ENCODE results near the gene CDKN3.
"Not testable (repeated sequence)": the region's sequence is repeated elsewhere in the genome, so short reads cannot be mapped to it uniquely, and the experiment has no call there.

Gene CDKN3

DNA sequence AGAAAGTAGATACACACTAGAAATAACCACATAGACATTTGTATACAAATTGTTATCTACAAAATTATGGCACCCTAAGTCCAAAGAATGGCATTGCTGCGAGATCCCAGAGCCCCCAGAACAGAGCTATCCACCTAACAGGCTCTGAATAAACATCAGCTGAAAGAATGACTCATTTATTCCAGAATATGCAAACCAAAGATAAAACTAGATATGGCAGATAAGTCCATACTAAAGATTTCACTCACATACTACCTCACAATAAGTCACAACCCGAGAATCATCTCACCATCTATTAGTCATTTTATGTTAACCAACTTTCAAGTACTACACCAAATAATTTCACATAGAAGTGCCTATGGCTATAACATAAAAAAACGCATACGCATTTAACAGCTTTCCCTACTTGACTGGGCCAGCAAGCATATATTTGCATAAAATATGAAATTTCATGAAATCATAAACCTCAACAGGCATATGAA, 38.7 kb downstream of the CDKN3 start:
- Histone ChIP-seq H3K4me3 (ENCODE audit: low read depth, low read length) (no peak overlapping the region), H3K9me3 (ENCODE audit: control insufficient read depth, insufficient read depth, low read length) (no peaks in the 10 kb centered on the region), H3K27me3 (ENCODE audit: control insufficient read depth, insufficient read depth, low read length) (no peaks in the 10 kb centered on the region), H3K4me1 (ENCODE audit: control insufficient read depth, insufficient read depth, low read length) (peaks cover 15% of the 10 kb centered on the region), H3K9ac (ENCODE audit: low read depth, low read length) (no peak overlapping the region), H3K36me3 (ENCODE audit: control insufficient read depth, insufficient read depth, low read length) (no peaks in the 10 kb centered on the region)

- H3K27me3 ChIP-seq (ENCODE audit: control insufficient read depth, insufficient read depth, low read length); H3K4me3 ChIP-seq (ENCODE audit: low read depth, low read length); H3K9ac ChIP-seq (ENCODE audit: low read depth, low read length); H3K36me3 ChIP-seq (ENCODE audit: control insufficient read depth, insufficient read depth, low read length); H3K9me3 ChIP-seq (ENCODE audit: control insufficient read depth, insufficient read depth, low read length): not testable (repeated sequence)
- H3K4me1 ChIP-seq (ENCODE audit: control insufficient read depth, insufficient read depth, low read length), result peaks cover 17% of the 10 kb centered on the region
These were observed 41.1 kb downstream of the CDKN3 start for GRCh38 chr14:54437954-54438353.

DNA sequence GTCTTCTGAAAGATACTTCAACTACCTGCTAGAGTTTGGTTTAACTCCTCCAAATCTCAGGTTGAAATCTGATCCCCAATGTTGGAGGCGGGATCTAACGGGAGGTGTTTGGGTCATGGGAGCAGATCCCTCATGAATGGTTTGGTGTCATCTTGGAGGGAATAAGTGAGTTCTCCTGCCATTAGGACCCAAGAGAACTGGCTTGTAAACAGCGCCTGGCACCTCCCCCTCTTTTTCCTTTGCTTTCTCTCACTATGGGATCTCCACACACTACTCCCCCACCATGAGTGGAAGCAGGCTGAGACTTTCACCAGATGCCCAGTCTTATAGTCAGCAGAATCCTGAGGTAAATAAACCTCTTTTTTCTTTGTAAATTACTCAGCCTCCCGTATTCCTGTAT, 41.9 kb downstream of the CDKN3 start:
- Histone ChIP-seq H3K9me3 (ENCODE audit: control insufficient read depth, insufficient read depth, low read length) (no peaks in the 10 kb centered on the region), H3K27me3 (ENCODE audit: control insufficient read depth, insufficient read depth, low read length) (no peaks in the 10 kb centered on the region), H3K36me3 (ENCODE audit: control insufficient read depth, insufficient read depth, low read length) (no peaks in the 10 kb centered on the region), H3K9ac (ENCODE audit: low read depth, low read length) (no peak overlapping the region), H3K4me3 (ENCODE audit: low read depth, low read length) (peak overlapping the region; percentile 7), H3K4me1 (ENCODE audit: control insufficient read depth, insufficient read depth, low read length) (peaks cover 14% of the 10 kb centered on the region)

GRCh38 chr14:54440037-54440436, 43.2 kb downstream of the CDKN3 start:
- Histone ChIP-seq H3K4me3 (ENCODE audit: low read depth, low read length) (peak overlapping the region; percentile 62), H3K4me1 (ENCODE audit: control insufficient read depth, insufficient read depth, low read length) (peaks cover 14% of the 10 kb centered on the region), H3K27me3 (ENCODE audit: control insufficient read depth, insufficient read depth, low read length) (no peaks in the 10 kb centered on the region), H3K9me3 (ENCODE audit: control insufficient read depth, insufficient read depth, low read length) (no peaks in the 10 kb centered on the region), H3K9ac (ENCODE audit: low read depth, low read length) (peak overlapping the region; percentile 76), H3K36me3 (ENCODE audit: control insufficient read depth, insufficient read depth, low read length) (no peaks in the 10 kb centered on the region)

DNA sequence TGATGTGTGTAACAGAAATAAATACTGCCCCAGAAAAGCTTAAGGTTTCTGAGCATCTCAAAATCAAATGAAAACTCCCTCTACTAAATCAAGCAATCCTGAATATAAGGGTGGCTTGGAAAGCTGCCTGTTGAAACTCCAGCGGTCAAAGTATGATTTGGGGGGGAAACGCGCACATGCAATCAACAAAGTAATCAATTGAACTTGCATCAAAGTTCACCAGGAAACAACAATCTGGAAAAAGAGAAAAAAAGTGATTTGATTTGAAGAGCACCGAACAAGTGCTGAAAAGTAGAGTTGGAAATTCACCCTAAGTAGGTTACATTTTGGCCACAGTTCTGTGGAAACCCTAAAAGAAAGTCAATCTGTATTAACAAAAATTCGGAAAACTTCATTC, 43.7 kb downstream of the CDKN3 start:
- Histone ChIP-seq H3K27me3 (ENCODE audit: control insufficient read depth, insufficient read depth, low read length) (no peaks in the 10 kb centered on the region), H3K9me3 (ENCODE audit: control insufficient read depth, insufficient read depth, low read length) (no peaks in the 10 kb centered on the region), H3K4me1 (ENCODE audit: control insufficient read depth, insufficient read depth, low read length) (peaks cover 14% of the 10 kb centered on the region), H3K36me3 (ENCODE audit: control insufficient read depth, insufficient read depth, low read length) (no peaks in the 10 kb centered on the region), H3K9ac (ENCODE audit: low read depth, low read length) (peak overlapping the region; percentile 76), H3K4me3 (ENCODE audit: low read depth, low read length) (peak overlapping the region; percentile 62)

GRCh38 chr14:54440873-54441868, 44.4 kb downstream of the CDKN3 start, which contains the start of gene CNIH1:
Gene CNIH1 (minus strand): TSS chr14:54441374. CDS start chr14:54441327, 47 bp downstream.
- H3K27me3 ChIP-seq (ENCODE audit: control insufficient read depth, insufficient read depth, low read length), result no peaks in the 10 kb centered on the region
- no peaks in the 10 kb centered on the region for H3K36me3 ChIP-seq (ENCODE audit: control insufficient read depth, insufficient read depth, low read length)
- peak within 1 kb of the TSS; percentile 76 for H3K9ac ChIP-seq (ENCODE audit: low read depth, low read length)
- H3K4me3 ChIP-seq (ENCODE audit: low read depth, low read length), result peak within 1 kb of the TSS; percentile 62
- H3K9me3 ChIP-seq (ENCODE audit: control insufficient read depth, insufficient read depth, low read length), result no peaks in the 10 kb centered on the region
- peaks cover 14% of the 10 kb centered on the region for H3K4me1 ChIP-seq (ENCODE audit: control insufficient read depth, insufficient read depth, low read length)

DNA sequence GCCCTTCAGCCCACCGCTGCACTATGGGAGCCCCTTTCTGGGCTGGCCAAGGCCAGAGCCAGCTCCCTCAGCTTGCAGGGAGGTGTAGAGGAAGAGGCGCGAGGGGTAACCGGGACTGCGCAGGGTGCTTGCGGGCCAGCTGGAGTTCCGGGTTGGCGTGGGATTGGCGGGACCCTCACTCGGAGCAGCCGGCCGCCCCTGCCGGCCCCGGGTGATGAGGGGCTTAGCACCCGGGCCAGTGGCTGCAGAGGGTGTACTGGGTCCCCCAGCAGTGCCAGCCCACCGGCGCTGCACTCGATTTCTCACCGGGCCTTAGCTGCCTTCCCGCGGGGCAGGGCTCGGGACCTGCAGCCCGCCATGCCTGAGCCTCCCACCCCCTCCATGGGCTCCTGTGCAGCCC, 46.2 kb downstream of the CDKN3 start:
- H3K36me3 ChIP-seq (ENCODE audit: control insufficient read depth, insufficient read depth, low read length); H3K9ac ChIP-seq (ENCODE audit: low read depth, low read length); H3K9me3 ChIP-seq (ENCODE audit: control insufficient read depth, insufficient read depth, low read length); H3K4me1 ChIP-seq (ENCODE audit: control insufficient read depth, insufficient read depth, low read length); H3K27me3 ChIP-seq (ENCODE audit: control insufficient read depth, insufficient read depth, low read length); H3K4me3 ChIP-seq (ENCODE audit: low read depth, low read length): not testable (repeated sequence)

DNA sequence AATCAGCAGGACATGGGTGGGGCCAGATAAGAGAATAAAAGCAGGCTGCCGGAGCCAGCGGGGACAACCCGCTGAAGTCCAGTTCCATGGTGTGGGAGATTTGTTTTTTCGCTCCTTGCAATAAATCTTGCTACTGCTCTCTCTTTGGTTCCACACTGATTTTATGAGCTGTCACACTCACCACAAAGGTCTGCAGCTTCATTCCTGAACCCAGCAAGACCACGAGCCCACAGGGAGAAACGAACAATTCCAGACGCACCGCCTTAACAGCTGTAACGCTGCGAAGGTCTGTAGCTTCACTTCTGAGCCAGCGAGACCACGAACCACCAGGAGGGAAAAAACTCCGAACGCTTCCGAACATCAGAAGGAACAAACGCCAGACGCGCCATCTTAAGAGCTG, 47.2 kb downstream of the CDKN3 start:
- Histone ChIP-seq H3K4me3 (ENCODE audit: low read depth, low read length) (no peak overlapping the region), H3K36me3 (ENCODE audit: control insufficient read depth, insufficient read depth, low read length) (no peaks in the 10 kb centered on the region), H3K9me3 (ENCODE audit: control insufficient read depth, insufficient read depth, low read length) (no peaks in the 10 kb centered on the region), H3K9ac (ENCODE audit: low read depth, low read length) (no peak overlapping the region), H3K27me3 (ENCODE audit: control insufficient read depth, insufficient read depth, low read length) (no peaks in the 10 kb centered on the region), H3K4me1 (ENCODE audit: control insufficient read depth, insufficient read depth, low read length) (peaks cover 3% of the 10 kb centered on the region)

GRCh38 chr14:54444681-54445080, 47.9 kb downstream of the CDKN3 start:
- no peak overlapping the region for H3K4me3 ChIP-seq (ENCODE audit: low read depth, low read length)
- H3K9ac ChIP-seq (ENCODE audit: low read depth, low read length), result no peak overlapping the region
- peaks cover 3% of the 10 kb centered on the region for H3K4me1 ChIP-seq (ENCODE audit: control insufficient read depth, insufficient read depth, low read length)
- no peaks in the 10 kb centered on the region for H3K36me3 ChIP-seq (ENCODE audit: control insufficient read depth, insufficient read depth, low read length)
- H3K27me3 ChIP-seq (ENCODE audit: control insufficient read depth, insufficient read depth, low read length), result no peaks in the 10 kb centered on the region
- H3K9me3 ChIP-seq (ENCODE audit: control insufficient read depth, insufficient read depth, low read length), result no peaks in the 10 kb centered on the region

- Histone ChIP-seq H3K4me1 (ENCODE audit: control insufficient read depth, insufficient read depth, low read length) (peaks cover 5% of the 10 kb centered on the region), H3K9ac (ENCODE audit: low read depth, low read length) (no peak overlapping the region), H3K27me3 (ENCODE audit: control insufficient read depth, insufficient read depth, low read length) (no peaks in the 10 kb centered on the region), H3K4me3 (ENCODE audit: low read depth, low read length) (no peak overlapping the region), H3K9me3 (ENCODE audit: control insufficient read depth, insufficient read depth, low read length) (no peaks in the 10 kb centered on the region), H3K36me3 (ENCODE audit: control insufficient read depth, insufficient read depth, low read length) (no peaks in the 10 kb centered on the region)
These were observed 49.4 kb downstream of the CDKN3 start for GRCh38 chr14:54446161-54446693.

DNA sequence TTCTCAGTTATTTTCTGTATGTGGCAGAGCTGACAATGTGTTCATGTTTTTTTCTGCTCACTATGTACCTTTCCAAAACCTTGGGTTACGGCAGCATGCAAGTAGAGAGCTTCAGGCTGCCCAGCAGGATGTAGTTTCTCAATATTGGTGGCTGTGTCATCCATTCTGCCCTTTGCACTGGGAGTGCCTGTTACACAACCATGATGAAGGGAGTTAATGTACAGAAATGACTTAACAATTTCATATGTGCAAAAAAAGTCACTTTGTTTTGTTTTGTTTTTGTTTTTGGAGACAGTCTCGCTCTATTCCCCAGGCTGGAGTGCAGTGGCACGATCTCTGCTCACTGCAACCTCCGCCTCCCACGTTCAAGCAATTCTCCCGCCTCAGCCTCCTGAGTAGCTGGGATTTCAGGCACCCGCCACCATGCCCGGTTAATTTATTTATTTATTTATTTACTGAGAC, 50.5 kb downstream of the CDKN3 start:
- H3K4me3 ChIP-seq (ENCODE audit: low read depth, low read length), result no peak overlapping the region
- H3K4me1 ChIP-seq (ENCODE audit: control insufficient read depth, insufficient read depth, low read length), result peaks cover 3% of the 10 kb centered on the region
- H3K36me3 ChIP-seq (ENCODE audit: control insufficient read depth, insufficient read depth, low read length), result no peaks in the 10 kb centered on the region
- H3K9me3 ChIP-seq (ENCODE audit: control insufficient read depth, insufficient read depth, low read length), result no peaks in the 10 kb centered on the region
- no peak overlapping the region for H3K9ac ChIP-seq (ENCODE audit: low read depth, low read length)
- no peaks in the 10 kb centered on the region for H3K27me3 ChIP-seq (ENCODE audit: control insufficient read depth, insufficient read depth, low read length)

DNA sequence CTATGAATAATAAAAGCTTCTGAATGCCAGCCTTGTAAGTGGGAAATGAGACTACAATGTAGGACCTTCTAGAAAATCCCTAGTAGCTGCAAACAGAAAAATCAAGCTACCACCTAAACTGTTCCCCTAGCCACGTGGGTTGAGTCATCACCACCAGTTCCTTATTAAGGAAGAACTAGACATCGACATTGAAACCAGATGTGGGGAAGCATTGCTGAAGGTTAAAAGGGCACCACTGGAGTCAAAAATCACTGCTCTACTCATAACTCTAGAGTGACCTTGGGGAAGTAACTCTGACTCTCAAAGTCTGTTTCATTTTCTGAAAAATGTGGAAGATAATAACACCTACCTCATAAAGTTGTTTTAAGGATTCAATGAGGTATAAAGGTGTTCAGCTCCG, 53.7 kb downstream of the CDKN3 start:
- no peak overlapping the region for H3K4me3 ChIP-seq (ENCODE audit: low read depth, low read length)
- no peaks in the 10 kb centered on the region for H3K27me3 ChIP-seq (ENCODE audit: control insufficient read depth, insufficient read depth, low read length)

More for the DNA sequence above, 53.7 kb downstream of the CDKN3 start:
- Histone ChIP-seq H3K9ac (ENCODE audit: low read depth, low read length) (no peak overlapping the region), H3K36me3 (ENCODE audit: control insufficient read depth, insufficient read depth, low read length) (no peaks in the 10 kb centered on the region), H3K9me3 (ENCODE audit: control insufficient read depth, insufficient read depth, low read length) (no peaks in the 10 kb centered on the region), H3K4me1 (ENCODE audit: control insufficient read depth, insufficient read depth, low read length) (peaks cover 3% of the 10 kb centered on the region)

Measured in iPS-15b (cell line).